H1 (cell line): ENCODE results near the gene IL10. TPM values are rescaled to one million over a fixed set of nuclear protein-coding genes. Genes with fewer than 3 reads are reported as not detected.

ENCODE experiments used
- FOSL1 ChIP-seq: IDR thresholded peaks from 2 replicates; pipeline ENCODE4 v1.6.1; 2011; ENCODE audit warnings: mild to moderate bottlenecking, low read depth, low read length, moderate library complexity; ENCODE audit not compliant: insufficient read depth
- SP1 ChIP-seq: IDR thresholded peaks from 2 replicates; pipeline ENCODE4 v1.6.1; 2011; ENCODE audit warnings: low read depth, low read length
- polyA plus RNA-seq, 7 experiments: library from polyadenylated mRNA; depleted of rRNA in 3 of 7; stranded (reverse) in 5 of 7; unstranded in 2 of 7; fragments of >200 nt in 5 of 7; fragments of 200-250 nt in 2 of 7; gene quantifications; 1 replicate in 5 of 7; 2 replicates in 1 of 7; 4 replicates in 1 of 7; pipeline versions ENCODE4 v1.2.1 to v1.2.3, GENCODE V29; 2011 to 2013; ENCODE audit warnings: missing spikeins in 2 of 7, mixed read lengths in 2 of 7
- total RNA-seq: library from RNA; stranded (reverse); fragmentation: NEBNext Ultra II Directional; extraction: Animal tissue kit (Norgen Biotek cat#: 25700); gene quantifications from 2 replicates; pipeline ENCODE4 v1.2.1, GENCODE V29; 2021

Gene IL10
- total and polyA plus RNA-seq, 2 of the 8 experiments (the other 6 are each of a cell fraction or from before 2014, with no cell fraction given) = not detected

DNA sequence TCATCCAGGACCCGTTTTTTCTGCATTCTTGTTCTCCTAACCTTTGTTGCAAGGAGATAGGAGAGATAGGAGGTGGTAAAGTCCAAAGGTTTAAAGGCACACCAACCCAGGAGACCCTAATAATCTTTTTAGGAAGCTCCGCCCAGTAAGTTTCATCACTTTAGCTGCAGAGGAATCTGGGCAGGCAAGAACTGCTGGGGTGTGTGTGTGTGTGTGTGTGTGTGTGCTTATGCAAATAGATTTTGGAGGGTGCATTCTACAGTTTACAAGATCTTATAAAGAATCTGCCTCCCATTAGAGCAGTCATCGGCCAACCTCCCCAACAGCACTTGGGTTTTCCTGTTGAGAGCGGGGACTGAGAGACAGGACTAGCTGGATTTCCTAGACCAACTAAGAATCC, 3.9 kb upstream of the IL10 start (continued):
- no peak for TF ChIP-seq FOSL1
- TF ChIP-seq SP1 = no peak
